Fibroblast of skin of abdomen (primary cell): ENCODE data around the gene GRAMD1A. TPM values are rescaled to one million over a fixed set of nuclear protein-coding genes. Genes with fewer than 3 reads are reported as not detected.
"Not testable (repeated sequence)": the region's sequence is repeated elsewhere in the genome, so short reads cannot be mapped to it uniquely, and the experiment has no call there.

Source experiments
- DNase-seq: peaks from one replicate; pipeline ENCODE4 v3.0.0-alpha.2; 2013
- polyA plus RNA-seq, 2 experiments: library from polyadenylated mRNA; unstranded; fragments of 120-200 nt; gene quantifications; one replicate each; pipeline ENCODE4 v1.2.1, GENCODE V29; 2013; ENCODE audit not compliant: insufficient read length in 2 of 2

GRAMD1A gene
- polyA plus RNA-seq (2013, experiment 1 of 2; ENCODE audit: insufficient read length): 60.9 TPM
- 69.4 TPM for polyA plus RNA-seq (2013, experiment 2 of 2; ENCODE audit: insufficient read length)

DNA sequence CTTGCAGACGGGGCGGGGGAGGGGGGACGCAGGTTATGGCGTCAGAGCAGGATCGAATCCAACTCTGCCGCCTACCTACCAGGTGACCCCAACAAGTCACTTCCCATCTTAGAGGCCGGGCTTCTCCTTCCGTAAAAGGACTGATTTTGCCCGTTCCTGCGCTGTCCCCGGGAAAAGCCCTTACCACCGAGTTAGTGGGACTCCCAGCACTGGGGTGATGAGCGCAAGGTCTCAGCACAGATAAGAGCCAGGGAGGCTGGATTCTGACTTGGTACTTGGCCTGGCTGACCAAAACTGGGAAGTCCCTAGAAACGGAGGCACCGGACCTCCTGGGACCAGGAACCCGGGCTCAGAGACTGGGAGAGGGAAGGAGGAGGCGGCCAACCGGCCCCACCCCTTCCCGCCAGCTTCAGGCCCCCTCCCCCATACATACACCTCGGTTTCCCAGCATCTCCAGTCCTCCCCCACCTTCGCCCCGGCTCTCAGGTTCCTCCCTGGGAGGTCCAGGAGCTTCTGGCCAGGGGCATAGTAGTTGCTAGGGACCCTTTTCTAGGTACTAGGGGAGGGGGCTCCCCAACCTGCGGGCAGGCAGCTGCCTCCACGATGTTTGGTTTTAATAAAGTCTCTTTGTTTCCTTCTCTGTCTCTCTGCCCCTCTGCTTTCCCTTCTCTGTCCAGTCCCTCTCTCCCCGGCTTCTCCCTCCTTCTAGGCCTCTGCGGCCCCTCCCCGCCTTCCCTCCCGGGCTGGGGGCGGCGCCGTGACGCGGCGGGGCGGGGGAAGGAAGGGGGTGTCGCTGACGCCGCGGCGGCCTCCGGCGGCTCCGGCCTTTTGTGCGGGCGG, at the start of gene GRAMD1A:
TSS of gene GRAMD1A (plus strand) at position 826 of the 840 bp plus-strand sequence. CDS start 156 bp downstream, outside the sequence.
- DNase-seq: peak; percentile 90

DNA sequence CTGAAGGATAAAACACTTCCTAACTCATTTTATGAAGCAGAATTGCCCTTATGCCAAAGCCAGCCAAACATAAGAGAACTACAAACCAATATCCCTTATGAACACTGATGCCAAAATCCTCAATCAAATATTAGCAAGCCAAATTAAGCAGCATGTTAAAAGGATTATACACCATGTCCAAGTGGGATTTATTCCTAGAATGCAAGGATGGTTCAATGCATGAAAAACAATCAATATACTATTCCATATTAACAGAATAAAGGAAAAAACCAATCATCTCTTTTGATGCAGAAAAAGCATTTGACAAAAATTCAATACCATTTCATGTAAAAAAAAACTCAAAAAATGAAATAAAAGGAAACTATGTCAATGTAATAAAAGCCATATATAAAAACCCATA, 47.0 kb upstream of the GRAMD1A start:
- no peak for DNase-seq

DNA sequence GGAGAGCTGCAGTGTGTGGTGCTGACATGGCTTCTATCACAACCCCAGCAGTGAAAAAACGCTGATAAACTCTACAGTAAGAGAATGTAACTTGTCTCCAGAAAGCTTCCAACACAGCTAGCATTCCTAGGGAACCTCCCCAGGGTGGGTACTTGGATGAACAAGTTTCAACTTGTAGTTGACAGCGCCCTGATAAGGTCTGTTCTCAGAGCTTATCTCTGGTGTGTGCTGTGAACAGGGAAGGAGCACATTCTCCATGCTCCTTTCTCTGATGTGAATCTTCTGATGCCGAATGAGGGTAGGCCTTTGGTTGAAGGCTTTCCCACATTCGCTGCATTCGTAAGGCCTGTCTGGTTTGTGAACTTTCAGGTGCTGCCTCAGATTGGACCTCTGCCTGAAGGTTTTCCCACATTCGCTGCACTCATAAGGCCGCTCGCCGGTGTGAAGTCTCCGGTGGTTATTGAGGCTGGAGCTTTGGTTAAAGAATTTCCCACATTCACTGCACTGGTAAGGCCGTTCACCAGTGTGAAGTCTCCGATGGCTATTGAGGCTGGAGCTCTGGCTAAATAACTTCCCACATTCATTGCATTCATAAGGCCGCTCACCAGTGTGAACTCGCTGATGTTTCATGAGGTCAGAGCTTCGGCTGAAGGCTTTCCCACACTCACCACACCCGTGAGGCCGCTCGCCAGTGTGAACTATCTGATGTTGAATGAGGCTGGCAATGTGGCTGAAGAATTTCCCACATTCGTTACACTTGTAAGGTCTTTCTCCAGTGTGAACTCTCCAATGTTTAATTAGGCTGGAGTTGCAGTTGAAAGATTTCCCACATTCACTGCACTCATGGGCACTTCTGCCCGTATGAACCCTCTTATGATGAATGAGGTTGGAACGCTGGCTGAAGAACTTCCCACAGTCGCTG, 42.0 kb upstream of the GRAMD1A start:
- DNase-seq: no peak

DNA sequence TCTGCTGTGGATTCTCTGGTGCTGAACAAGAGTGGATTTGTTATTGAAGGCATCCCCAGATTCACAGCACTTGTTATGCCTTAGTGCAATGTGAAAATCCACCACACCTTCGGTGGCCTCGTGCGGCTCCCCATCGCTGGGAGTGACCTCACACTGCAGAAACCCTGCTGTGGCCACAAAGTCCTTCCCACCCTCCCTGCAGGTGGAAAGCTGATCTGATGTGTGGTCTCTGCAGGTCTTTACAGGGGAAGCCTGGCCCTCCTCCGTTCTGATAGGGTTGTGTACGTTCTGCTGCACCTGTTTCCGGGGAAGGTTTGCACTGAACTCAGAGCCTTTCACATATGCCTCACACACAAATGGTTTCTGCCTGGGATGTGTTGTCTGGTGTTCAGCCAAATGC, 41.1 kb upstream of the GRAMD1A start:
- no peak for DNase-seq

DNA sequence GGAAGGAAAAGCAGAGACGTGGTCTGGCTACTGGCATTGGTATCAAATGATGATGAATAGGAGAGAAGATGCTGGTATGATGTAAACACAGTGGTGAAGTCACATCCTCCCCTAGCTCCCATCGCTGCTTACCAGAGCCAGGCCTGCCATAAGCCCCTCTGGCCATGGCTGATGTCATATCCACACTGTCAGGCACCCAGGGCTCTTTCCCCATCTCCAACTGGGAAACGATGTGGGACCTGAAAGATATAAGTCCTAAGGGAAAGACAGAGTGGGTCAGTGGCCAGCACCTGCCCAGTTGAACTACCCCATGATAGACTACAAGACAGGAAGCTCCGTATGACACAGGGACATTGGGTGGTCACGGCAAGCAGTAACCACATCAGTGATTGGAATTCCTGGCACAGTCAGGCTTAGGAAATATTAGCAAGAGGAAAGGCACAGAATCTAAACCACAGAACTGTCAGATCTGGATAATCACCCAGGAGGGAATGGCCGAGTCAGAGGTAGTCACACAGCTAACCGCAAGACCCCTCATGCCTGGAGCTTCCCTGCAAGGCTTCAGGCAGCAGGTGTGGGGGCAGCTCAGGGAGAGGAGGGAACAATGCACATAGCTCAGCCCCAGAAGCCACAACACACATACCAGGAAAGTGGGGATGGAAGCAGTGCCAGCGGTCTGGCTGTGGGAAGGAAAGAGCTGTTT, 39.9 kb upstream of the GRAMD1A start:
- DNase-seq: peak; percentile 74

DNA sequence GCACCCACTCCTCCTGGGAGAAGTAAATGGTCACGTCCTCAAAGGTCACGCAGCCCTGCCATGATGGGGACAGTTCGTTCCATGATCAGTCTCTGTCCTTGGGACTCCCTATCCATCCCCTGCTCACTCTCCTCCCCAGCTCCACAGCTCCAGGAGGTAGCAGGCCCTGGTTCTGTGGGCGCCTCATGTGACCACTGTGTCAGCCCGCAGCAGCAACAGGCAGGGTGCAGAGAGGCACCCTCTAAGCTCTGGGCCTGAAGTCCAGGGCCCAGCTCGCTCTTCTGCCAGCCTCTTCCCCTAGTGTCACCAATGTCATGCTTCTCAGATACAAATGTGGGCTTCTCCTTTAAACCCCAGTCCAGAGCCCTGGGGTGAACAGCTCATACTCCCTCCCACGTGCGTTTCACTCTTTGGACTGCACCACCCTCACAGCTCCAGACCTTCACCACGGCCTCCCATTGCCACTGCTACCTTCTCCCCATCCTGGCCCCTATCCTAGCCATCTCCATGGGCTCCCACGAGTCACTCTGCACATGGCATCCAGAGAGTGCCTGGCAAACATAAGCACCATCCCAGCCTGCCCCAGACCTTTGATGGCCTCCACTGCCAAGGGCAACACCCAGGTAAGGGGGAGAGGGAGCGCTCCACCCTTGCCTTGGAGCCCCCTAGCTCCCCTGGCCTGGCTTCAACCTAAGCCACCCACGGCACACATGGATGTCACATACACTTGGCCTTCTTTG, 39.0 kb upstream of the GRAMD1A start:
- no peak for DNase-seq

DNA sequence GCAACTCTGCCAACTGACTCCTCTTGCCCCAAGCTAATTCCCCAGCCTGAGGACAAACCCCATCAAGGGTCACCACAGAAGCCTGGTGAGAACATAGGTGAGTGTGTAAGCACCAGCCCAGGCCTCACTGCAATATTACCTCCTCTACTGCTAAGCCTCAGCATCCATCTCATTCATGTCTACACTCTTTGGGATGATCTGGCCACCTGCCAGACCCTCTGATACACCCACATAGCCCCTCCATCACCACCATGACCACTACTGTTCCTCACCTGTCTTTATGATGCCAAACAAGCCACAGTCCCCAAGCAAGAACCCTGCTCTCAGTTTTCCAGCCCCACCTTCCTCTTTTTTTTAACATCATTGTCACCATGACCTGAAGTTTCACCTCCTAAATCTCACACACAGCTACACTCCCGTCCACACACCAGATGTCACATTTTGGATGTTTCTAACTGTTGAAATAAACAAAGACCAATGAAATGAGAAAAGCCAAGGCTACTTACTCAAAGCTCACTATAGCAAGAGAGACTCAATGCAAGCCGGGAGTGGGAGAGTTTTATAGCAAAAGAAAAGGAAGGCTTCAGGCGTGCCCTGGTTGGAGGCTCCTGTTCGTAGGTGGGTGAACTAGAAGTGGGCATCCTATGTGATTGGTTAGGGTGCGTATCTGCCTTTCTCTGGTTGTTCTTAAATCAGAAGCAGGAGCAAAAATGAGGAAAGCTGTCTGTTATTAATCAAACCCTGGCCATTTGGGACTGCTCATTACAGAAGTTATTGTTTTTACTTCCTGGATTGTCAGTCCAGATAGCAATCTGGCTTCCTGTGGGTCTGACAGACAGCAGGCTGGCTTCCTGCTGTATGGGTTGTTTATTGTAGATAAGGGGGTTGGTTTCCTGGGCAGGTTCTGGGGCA, 38.1 kb upstream of the GRAMD1A start:
- DNase-seq: no peak

DNA sequence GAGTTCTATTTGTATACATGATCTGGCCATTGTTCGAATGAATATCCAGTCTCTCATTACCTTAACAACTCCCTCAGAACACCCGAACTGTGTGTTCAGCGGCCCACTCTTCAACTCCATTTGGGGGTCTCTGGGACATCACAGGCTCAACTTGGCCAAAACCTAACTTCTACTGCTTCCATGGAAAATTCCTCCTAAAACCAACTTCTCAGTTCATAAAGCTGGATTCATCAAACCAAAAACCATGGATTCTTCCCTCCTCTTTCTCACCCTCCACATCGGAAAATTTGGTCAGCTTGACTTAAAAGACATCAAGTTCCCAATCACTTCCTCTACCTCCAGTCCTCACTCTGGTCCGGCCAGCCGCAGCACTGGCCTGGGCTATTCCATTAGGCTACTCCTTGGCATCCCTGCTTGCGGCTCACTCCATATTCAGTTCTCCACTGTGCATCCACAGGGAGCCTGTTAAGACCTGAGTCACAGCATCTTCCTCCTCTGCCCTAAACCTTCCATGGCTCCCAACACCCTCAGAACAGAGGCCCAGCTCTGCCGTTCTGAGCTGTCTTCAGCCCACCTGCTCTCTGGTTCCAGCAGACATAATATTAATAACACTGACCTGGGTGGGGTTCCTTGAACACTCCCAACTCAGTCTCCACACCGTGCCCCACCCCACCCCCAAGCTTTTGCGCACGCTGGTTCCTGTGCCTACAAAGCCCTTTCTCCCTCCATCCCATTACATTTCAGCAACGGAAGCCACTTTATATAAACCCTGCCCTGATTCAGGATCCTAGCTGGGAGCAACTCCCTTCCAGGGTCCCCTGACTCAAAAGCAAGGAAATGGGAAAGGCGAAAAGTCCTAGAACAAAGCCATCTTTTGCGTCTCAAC, 37.2 kb upstream of the GRAMD1A start:
- no peak for DNase-seq

DNA sequence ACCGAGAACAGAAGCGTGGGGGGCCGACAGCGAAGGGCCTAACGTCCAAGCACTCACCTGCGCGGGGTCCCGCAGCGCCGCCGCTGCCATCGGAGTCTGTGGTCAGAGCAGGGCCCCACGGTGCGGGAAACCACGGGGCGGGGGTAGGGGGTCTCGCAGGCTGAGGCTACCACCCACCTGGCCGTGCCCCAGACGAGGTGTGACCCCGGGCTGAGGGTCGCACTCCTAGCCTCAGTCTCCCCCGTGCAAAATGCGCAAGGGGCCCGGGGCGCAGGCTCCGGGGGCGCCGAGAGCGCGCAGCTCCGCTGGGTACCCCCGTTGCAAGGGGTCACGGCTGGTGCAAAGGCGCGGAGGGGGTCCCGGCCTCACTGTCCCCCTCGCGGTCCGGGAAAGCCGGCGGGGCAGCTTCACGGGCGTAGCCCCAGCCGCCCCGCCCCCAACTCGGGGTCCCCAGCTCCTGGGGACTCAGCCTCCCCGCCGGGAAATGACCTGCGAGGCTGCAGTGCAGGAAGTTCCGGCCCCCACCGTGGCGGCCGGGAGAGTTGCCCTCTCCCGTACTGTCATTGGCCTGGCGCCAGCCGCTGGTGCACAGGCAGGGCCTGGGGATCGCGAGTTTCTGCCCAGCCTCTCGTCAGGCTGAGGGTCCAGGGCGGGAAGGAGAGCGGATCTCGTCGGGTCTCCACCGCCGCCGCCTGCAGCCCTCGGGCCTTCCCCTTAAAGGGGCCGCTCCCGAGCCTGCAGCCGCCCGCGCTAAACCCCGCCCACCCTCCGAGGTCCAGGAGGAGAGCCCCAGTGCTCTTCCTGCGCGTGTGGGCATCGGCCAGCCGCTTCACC, 36.3 kb upstream of the GRAMD1A start, which contains the start of gene ZNF792:
TSS of gene ZNF792 (minus strand) at position 657 of the 834 bp plus-strand sequence. CDS start at position 90, 567 bp downstream.
- peak; percentile 48 for DNase-seq

DNA sequence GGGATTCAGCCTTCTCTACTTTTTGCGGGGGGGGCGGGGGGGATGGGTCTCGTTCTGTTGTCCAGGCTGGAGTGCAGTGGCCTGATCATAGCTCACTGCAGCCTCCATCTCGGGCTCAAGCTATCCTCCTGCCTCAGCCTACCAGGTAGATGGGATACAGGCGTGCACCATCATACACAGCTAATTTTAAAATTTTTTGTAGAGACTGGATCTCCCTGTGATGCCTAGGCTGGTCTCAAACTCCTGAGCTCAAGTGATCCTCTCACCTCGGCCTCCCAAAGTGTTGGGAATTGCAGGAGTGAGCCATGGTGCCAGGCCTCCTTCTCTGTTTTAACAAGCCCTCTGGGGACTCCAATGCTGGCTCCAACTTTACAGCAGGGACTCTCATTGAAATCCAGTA, 35.5 kb upstream of the GRAMD1A start:
- DNase-seq: no peak

DNA sequence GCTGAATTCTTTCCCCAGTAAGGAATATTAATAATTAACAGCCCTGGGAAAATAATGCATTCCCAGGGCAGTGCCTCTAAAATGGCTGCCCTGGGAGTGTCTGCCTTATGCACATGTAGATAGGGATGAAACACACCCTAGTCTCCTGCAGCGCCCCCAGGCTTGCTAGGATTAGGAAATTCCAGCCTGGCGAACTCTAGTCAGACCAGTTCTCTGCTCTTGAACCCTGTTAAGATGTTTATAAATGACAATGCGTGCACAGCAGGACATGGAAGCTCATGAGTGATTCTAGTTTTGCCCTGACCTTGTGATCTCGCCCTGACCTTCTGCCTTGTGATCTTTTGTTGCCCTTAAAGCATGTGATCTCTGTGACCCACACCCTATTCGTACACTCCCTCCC, 34.6 kb upstream of the GRAMD1A start:
- not testable (repeated sequence) for DNase-seq

DNA sequence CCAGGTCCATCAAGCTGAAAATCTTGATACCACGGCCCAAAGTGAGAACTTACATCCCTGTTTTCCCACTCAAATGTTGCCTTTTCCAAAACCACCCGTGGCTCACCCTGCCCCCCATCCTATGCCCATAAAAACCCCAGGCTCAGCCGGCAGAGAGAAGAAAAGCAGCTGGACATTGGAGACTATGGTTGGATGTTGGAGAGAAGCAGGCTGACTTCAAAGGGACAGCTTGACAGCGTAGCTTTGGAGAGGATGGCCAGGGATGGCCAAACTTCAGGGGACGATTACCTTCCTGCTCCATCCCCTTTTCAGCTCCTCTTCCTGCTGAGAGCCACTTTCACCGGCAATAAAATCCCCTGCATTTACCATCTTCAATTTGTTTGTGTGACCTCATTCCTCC, 32.6 kb upstream of the GRAMD1A start:
- no peak for DNase-seq

DNA sequence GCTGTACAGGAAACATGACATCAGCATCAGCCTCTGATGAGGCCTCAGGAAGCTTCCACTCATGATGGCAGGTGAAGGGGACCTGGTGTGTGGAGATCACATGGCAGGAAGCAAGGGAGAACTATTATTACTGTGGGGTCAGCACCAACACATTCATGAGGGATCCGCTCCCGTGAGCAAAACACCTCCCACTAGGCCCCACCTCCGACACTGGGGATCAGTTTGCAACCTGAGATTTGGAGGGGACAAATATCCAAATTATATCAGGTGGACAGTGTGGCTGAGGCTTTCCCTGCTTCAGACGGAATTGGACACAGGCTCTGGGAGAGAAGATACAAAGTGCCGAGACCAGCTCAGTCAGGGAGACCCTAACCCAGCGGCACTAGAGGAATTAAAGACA, 30.4 kb upstream of the GRAMD1A start:
- DNase-seq: no peak

DNA sequence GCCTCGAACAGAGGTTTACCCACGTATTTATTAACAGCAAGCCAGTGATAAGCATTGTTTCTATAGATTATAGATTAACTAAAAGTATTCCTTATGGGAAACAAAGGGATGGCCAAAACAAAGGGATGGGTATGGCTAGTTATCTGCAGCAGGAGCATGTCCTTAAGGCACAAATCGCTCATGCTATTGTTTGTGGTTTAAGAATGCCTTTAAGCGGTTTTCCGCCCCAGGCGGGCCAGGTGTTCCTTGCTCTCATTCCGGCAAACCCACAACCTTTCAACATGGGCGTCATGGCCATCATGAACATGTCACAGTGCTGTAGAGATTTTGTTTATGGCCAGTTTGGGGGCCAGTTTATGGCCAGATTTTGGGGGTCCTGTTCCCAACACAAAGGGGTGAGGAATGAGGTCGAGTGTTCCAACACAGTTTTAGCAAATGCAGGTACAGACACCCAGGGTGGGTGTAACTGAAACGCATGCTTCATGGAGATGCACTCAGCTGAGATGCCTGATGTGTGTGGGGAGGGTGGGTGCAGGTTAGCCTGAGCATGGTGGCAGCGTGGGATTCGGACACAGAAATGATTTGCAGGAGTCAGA, 29.8 kb upstream of the GRAMD1A start:
- DNase-seq: not testable (repeated sequence)

DNA sequence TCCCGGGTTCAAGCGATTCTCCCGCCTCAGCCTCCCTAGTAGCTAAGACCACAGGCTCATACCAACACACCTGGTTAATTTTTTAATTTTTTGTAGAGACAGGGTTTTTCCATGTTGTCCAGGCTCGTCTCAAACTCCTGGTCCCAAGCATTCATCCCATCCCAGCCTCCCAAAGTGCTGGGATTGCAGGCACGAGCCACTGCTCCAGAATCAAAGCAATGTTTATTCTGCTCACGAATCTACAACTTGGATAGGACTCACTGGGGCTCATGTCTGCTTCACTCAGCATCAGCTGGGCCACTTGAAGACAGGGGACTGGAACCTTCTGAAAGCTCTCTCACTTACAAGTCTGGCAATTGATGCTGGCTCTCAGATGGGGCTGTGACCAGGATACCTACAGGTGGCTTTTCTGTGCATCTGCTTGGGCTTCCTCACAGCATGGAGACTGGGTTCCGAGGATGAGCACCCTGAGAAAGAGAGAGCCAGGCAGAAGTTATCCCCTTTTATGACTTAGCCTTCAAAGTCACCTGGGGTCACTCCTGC, 27.9 kb upstream of the GRAMD1A start:
- no peak for DNase-seq

DNA sequence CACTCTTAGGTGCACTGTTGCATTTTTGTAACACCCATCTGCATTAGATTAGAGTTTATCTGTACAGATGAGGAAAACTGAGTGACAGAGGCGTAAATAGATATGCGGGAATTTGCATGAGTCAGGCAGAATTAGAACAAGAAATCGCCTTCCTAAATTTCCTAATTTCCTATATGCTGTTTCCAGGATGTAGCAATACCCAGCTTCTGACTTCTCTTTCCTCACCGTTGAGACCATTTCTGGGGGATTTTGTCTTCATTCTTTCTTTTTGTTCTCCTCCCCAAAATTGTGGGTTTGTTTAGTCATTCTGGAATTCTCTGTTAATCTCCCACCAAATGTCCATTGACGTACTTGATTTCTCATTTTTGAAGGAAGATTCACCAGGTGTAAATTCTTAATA, 25.5 kb upstream of the GRAMD1A start:
- DNase-seq: peak; percentile 6

DNA sequence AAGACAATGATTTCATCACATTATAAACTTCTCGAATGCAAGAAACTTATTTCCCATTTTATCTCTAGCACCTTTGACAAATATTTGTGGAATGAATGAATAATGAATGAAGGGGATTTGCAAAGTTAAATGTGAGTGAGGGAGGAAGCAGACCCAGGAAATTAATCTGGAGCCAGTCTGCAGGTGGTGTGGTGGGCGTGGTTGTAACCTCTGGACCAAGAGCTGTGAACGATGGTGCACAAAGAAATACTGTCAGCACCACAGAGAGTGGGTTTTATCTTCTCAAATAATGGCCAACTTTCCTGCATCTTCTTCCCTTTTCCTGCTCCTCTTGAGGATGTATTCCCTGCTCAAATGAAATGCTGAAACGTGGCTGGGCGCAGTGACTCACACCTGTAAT, 25.1 kb upstream of the GRAMD1A start:
- DNase-seq: no peak

DNA sequence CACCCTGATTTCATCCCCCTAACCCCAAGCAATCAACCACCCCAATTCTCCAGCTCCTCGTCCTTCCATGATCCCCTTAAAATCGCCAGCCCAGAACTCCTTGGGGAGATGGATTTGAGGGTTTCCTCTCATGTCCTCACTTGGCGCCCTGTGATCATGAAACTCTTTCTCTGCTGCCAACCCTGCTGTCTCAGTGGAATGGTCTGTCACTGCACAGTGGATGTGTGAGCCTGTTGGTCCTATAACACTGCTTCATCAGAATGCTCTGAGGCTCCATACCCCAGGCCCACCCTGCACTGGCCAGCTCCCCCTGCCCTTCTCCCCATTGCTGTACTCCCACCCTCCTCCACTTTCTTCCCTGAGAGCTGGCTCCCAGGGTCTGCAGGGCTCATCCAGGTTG, 23.5 kb upstream of the GRAMD1A start:
- DNase-seq: no peak
